Spleen (tissue), 11 donors: ENCODE measurements around the gene XPO6. TPM values are rescaled to one million over a fixed set of nuclear protein-coding genes. Genes with fewer than 3 reads are reported as not detected.

Experiments
- DNase-seq: peaks from one replicate; pipeline ENCODE4 v3.0.0-alpha.2; 2020
- H3K27ac ChIP-seq, 8 donors: fragments of 200-600 bp; sonication (generic) in 7 of 8; 1 replicate in 4 of 8; 2 replicates in 4 of 8; pipeline versions ENCODE4 v1.5.0 to v1.8.0; 2016 to 2021; ENCODE audit warnings: inconsistent platforms in 4 of 8, mild to moderate bottlenecking in 4 of 8, moderate library complexity in 1 of 8
- H3K27me3 ChIP-seq, 7 donors: fragments of 200-600 bp; sonication (generic) in 6 of 7; replicated peaks in 1 of 7; 1 replicate in 4 of 7; 2 replicates in 3 of 7; pipeline versions ENCODE4 v1.5.0 to v1.8.0; 2016 to 2021; ENCODE audit warnings: inconsistent platforms in 3 of 7, mild to moderate bottlenecking in 1 of 7
- H3K36me3 ChIP-seq, 6 donors: fragments of 200-600 bp; sonication (generic) in 5 of 6; 1 replicate in 4 of 6; 2 replicates in 2 of 6; pipeline versions ENCODE4 v1.5.0 to v1.8.0; 2016 to 2021; ENCODE audit warnings: inconsistent platforms in 2 of 6
- H3K4me1 ChIP-seq, 6 donors: fragments of 200-600 bp; sonication (generic) in 5 of 6; 1 replicate in 3 of 6; 2 replicates in 3 of 6; pipeline versions ENCODE4 v1.5.0 to v1.8.0; 2016 to 2021; ENCODE audit warnings: inconsistent platforms in 3 of 6
- H3K4me3 ChIP-seq, 8 donors: fragments of 200-600 bp; sonication (generic) in 7 of 8; 1 replicate in 4 of 8; 2 replicates in 4 of 8; pipeline versions ENCODE4 v1.5.0 to v1.8.0; 2016 to 2021; ENCODE audit warnings: inconsistent platforms in 4 of 8, mild to moderate bottlenecking in 4 of 8, moderate library complexity in 2 of 8
- H3K9me3 ChIP-seq, 8 donors: fragments of 200-600 bp; sonication (generic) in 7 of 8; 1 replicate in 4 of 8; 2 replicates in 4 of 8; pipeline versions ENCODE4 v1.5.0 to v1.8.0; 2016 to 2021; ENCODE audit warnings: inconsistent platforms in 4 of 8
- POLR2AphosphoS5 ChIP-seq, 3 donors: sonication (generic); formaldehyde crosslinking; IDR thresholded peaks; one replicate each; pipeline ENCODE4 v1.5.1; 2017; ENCODE audit warnings: antibody characterized with exemption in 3 of 3
- WGBS, 5 donors: extraction: QIAGEN DNeasy Blood & Tissue Kit in 3 of 5; methylation state at CpG; one replicate each; pipeline versions ENCODE4 v1.1.5 to v1.1.7; 2013 to 2018; 5-methylcytosine and 5-hydroxymethylcytosine counted together
- intact Hi-C: fragments of 100-400 bp; cut with DNase I; formaldehyde crosslinking; loops from one replicate; pipeline ENCODE4 v1.15.0; 2023; ENCODE audit warnings: low total_unique reads
- polyA plus RNA-seq, 3 donors: library from polyadenylated mRNA; stranded (reverse); fragments of 200-250 nt; gene quantifications; one replicate each; pipeline ENCODE4 v1.2.1, GENCODE V29; 2013
- total RNA-seq, 7 donors: library from RNA; depleted of rRNA in 3 of 7; stranded (reverse); fragments of >200 nt in 3 of 7; fragmentation: NEBNext Ultra II Directional in 4 of 7; extraction: Animal tissue kit (Norgen Biotek cat#: 25700) in 4 of 7; gene quantifications; one replicate each; pipeline versions ENCODE4 v1.1.0 to v1.2.1, GENCODE V29; 2016 to 2021
- TF ChIP-seq, protein P1 (sequence below), 11 experiments: fragments of 200-600 bp in 7 of 11; fragments of 450-650 bp in 4 of 11; sonication (generic) in 4 of 11; IDR thresholded peaks in 8 of 11; conservative IDR thresholded peaks in 3 of 11; 1 replicate in 7 of 11; 2 replicates in 4 of 11; pipeline versions ENCODE4 v1.4.0 to v1.8.0; 2016 to 2021; ENCODE audit warnings: antibody characterized with exemption in 11 of 11, inconsistent platforms in 4 of 11, mild to moderate bottlenecking in 1 of 11
- donor health status: healthy with polysubstance abuse.
- donor health status: DM: no; HTN: no; CAD: no; lungs with moderate emphysema.
- donor health status: DM: no; HTN: no; CAD: no.
- donor health status: Bipolar disorder and iron deficiency.
- donor health status: healthy.
- donor health status: DM: no; HTN: no; CAD: no.
- donor health status: DM: yes; HTN: yes; CAD: no.

The XPO6 gene
- total and polyA plus RNA-seq, 10 donors = 96.9 to 517 (median 302) TPM

DNA sequence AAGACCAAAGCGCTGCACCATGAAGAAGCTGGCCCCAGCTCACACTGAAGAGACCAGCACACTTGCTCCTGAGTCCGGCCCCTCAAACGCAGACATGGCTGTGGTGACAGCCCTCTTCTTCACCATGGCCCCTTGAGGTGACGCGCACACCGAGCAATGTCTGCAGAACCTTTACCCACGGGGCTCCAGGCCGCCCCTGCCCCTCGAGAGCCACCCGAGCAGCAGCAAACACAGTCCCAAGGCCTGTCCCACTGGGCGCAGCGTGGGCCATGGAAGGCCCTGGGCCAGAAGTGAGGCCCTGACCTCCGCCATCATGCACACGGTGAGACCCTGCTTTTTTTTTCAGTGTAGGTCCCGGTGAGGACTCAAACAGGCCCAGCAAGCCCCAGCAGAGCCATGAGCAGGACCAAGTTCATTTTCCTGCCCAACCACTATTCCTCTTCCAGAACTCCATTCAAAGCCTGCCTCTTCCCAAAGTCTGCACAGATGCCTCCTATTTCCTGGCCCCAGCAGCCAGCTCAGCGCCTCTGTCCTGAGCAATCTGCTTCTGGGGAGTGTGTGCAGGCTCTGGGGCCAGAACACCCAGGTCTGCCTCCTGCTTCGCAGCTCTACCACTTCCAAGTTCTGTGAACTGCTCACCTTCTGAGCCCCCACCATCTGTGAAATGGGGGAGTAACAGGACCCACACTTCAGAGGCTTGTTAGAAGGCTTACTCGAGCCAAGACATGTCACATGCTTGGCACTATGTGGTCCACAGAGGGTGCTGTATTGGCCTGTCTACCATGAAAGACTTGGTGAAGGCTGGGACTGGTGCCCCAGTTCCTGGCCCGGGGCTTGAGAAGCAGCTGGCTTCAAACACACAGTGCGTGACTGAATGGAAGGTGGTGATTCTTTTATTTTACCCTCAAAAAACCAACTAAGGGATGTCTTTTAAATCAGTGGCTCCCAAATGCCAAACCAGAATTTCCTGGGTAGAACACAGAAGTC is 112.5 kb downstream of the XPO6 start:
- no peak overlapping the region for H3K27ac ChIP-seq
- no peak overlapping the region for H3K4me3 ChIP-seq
- WGBS, 5 donors = 93 to 95% (median 94%) methylated on average over 11 to 20 of the region's 20 CpGs
- peak; percentile 53 for DNase-seq
- H3K36me3 ChIP-seq = peaks cover 12 to 96% (median 82%) of the 10 kb centered on the region in 6 donors
- H3K9me3 ChIP-seq = no peaks in the 10 kb centered on the region
- no peaks in the 10 kb centered on the region for H3K27me3 ChIP-seq
- TF ChIP-seq, protein P1, sequence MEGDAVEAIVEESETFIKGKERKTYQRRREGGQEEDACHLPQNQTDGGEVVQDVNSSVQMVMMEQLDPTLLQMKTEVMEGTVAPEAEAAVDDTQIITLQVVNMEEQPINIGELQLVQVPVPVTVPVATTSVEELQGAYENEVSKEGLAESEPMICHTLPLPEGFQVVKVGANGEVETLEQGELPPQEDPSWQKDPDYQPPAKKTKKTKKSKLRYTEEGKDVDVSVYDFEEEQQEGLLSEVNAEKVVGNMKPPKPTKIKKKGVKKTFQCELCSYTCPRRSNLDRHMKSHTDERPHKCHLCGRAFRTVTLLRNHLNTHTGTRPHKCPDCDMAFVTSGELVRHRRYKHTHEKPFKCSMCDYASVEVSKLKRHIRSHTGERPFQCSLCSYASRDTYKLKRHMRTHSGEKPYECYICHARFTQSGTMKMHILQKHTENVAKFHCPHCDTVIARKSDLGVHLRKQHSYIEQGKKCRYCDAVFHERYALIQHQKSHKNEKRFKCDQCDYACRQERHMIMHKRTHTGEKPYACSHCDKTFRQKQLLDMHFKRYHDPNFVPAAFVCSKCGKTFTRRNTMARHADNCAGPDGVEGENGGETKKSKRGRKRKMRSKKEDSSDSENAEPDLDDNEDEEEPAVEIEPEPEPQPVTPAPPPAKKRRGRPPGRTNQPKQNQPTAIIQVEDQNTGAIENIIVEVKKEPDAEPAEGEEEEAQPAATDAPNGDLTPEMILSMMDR (IDR thresholded peaks at IDR 0.05 in 8 of 11, conservative IDR thresholded peaks at IDR 0.05 in 3 of 11) = no peak
- TF ChIP-seq POLR2AphosphoS5 (IDR thresholded peaks at IDR 0.05) = peak in 1 of 3 donors; percentile 60
- intact Hi-C loops = no loop called here
- H3K4me1 ChIP-seq = no peaks in the 10 kb centered on the region

DNA sequence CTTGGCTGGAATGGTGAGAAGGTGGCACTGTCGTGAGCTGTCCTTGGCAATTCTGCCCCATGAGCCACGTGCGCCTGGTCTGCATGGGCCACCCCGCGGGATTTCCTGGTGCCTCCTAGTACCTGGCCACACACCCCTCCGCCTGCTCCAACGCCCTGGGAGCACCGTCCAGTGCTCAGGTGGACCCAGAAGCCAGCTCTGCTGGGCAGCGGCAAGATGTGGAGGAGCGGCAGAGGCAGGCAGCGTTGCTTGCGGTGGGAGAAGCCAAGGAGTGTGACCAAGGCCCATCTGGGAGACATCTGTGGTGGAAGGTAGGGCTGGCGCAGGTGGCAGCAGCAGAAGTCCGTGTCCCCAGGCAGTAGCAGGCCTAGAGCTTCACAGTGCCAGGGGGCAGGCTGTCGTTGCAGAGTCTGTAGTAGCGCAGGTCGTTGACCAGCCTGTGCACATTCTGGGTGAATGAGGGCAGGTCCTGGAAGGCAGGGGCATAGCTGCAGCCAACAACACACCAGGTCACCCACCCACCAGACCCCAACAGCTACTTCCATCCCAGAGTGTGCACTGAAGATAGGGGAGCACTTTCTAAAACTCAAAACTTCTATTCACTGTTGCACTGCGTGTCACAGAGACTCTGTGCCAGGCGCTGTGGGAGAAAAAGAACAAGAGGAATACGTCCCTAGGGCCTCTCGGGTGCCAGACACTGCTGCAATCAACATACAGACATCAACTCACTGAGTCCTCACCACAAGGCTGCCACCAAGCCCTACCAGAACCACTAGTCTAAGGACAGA is 113.4 kb downstream of the XPO6 start:
- peaks cover 10 to 96% (median 73%) of the 10 kb centered on the region in 6 donors for H3K36me3 ChIP-seq
- H3K27me3 ChIP-seq = no peaks in the 10 kb centered on the region
- peak; percentile 70 for DNase-seq
- H3K27ac ChIP-seq = no peak overlapping the region
- no peak overlapping the region for H3K4me3 ChIP-seq
- intact Hi-C loops = no loop called here
- no peaks in the 10 kb centered on the region for H3K4me1 ChIP-seq
- H3K9me3 ChIP-seq = no peaks in the 10 kb centered on the region
- TF ChIP-seq POLR2AphosphoS5 (IDR thresholded peaks at IDR 0.05) = peak in 1 of 3 donors; percentile 72
- TF ChIP-seq, protein P1 (IDR thresholded peaks at IDR 0.05 in 8 of 11, conservative IDR thresholded peaks at IDR 0.05 in 3 of 11) = no peak
- 93 to 99% (median 95%) methylated on average over 18 to 21 of the region's 21 CpGs for WGBS, 5 donors

DNA sequence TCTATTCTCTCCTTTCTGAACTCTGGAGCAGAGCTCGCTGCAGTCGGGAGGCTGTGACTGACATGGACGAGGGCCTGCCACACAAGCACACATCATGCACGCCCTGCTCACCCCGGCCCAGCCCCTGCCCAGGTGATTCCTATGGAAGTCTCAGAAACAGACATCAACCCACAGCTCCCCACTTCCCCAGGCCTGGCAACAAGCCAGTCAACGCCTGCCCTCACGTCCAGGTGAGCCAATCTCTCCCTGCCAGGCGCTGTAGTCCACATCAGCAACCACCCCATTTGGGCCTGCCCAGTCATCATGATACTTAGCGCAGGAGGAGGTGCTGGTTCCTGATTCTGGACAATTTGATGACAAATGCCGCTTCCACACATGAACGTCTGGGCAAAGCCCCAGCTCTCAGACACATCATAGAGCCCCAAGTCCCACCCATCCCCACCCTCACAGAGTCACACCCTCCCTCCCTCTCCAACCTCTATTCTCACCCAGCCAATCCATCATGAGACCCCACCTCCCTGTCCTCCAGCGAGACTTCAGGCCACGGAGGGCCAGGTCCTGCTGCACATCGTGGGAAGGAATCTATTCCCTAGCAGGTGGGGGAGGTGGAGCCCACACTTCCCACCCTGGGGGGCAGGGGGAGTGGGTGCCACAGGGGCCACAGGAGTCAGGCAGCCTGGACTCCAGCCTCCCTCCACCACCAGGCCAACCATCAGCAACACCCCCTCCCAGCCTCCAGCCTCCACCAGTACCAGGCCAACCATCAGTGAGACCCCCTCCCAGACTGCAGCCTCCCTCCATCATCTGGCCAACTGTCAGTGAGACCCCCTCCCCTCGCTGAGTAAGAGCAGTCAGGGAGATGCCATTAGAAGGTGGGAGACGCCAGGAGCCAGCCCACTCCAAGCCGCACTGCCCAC is 114.5 kb downstream of the XPO6 start:
- WGBS, 5 donors = 70 to 91% (median 87%) methylated on average over 15 to 17 of the region's 17 CpGs

More for the DNA sequence above, 114.5 kb downstream of the XPO6 start:
- H3K27ac ChIP-seq = no peak overlapping the region
- no peaks in the 10 kb centered on the region for H3K9me3 ChIP-seq
- DNase-seq = peak; percentile 73
- H3K27me3 ChIP-seq = no peaks in the 10 kb centered on the region
- H3K36me3 ChIP-seq = peaks cover 10 to 92% (median 62%) of the 10 kb centered on the region in 6 donors
- TF ChIP-seq, protein P1 (IDR thresholded peaks at IDR 0.05 in 8 of 11, conservative IDR thresholded peaks at IDR 0.05 in 3 of 11) = no peak
- peak in 2 of 3 donors; percentile 4 to 39 for TF ChIP-seq POLR2AphosphoS5 (IDR thresholded peaks at IDR 0.05)
- H3K4me1 ChIP-seq = no peaks in the 10 kb centered on the region
- no peak overlapping the region for H3K4me3 ChIP-seq
- intact Hi-C loops = no loop called here
